ENCODE data around the gene GTPBP1.

The GTPBP1 gene

DNA sequence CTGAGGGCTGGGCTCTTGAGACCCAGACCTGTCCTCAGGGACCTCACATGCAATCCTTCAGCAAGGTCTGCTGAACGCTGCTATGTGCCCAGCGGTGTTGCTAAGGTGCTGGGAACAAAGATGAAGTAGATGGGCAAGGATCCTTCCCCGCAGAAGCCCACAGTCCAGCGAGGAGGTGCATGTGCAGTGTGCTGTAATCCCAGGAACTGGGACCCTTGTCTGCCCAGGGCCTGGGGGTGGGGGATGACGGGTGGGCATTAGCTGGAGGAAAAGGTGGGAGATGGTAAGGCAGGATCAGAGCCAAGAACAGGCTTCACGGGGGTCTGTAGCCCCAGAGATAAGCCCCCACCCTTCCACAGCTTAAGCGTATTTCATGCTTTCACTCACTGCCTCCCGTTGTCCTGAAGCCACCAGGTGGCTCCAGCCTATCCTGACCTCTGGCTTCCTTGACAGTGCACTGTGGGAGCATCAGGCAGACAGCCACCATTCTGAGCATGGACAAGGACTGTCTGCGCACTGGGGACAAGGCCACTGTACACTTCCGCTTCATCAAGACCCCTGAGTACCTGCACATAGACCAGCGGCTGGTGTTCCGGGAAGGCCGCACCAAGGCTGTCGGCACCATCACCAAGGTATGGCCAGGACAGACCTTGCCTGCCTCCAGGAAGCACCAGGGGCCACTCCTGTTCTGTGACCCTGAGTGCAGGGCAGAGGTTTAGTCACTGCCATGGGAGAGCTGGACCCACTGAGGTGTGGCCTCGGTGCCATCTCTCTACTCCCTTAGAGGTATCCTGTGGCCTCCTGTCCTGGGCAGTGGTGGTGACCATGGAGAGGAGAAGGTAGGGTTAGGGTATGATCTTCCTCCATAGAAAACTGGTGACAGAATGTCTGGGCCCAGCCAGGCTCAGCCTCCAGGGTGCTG lies 22.0 kb downstream of the GTPBP1 start:
- no peak for FAIRE-seq

DNA sequence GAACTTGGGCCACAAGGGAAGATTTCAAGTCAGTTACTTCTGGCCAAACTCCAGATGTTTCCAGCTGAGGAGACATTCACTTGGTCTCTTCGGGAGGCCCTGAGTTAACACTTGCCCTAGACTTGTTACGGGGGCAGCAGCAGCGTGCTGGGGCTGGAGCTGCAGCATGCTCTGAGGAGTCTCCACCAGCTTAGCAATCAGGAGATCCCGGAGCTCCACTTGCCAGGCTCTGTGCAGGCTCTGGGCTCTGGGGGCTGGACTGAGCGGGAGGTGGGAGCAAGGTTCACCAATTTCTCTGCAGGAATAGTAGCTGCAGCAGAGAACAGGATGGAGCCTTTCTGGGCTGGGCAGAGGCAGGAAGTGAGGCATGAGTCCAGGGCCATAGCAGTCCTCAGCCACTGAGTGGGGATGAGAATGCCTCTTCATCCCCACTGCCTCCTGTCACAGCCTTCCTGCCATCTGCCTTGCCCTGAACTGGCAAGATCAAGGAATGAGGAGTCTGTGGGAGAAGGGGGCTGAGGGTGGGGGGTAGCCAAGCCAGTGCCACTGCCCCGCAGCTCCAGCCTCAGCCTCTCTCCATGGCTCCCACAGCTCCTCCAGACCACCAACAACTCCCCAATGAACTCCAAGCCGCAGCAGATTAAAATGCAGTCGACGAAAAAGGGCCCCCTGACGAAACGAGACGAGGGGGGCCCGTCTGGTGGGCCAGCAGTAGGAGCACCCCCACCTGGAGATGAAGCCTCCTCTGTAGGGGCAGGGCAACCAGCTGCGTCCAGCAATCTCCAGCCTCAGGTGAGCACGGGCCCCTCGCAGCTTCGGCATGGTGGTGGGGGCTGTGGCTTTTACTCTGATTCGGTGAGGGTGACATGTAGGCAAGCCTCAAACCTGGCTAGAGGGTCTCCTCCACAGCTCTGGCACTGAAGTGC lies 23.4 kb downstream of the GTPBP1 start:
- no peak for FAIRE-seq

DNA sequence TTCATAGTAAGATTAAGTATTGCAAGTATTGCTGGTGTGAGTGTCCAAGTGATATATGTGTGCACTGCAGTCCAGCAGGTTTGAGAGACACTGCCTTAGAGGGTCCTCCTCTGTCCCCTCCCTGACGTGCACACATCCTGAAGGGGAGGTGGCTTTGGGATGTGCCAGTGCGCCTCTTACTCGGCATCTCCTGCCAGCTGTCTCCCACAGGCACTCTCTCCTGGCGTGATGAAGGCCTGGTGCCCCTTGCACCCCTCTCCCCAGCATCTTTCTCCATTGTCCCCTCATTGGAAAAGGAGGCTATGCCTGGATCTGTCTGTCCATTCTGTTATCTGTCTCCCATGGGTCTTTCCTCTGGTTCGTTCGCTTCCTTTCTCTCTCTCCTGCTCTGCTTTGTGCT lies 24.2 kb downstream of the GTPBP1 start:
- FAIRE-seq: no peak

DNA sequence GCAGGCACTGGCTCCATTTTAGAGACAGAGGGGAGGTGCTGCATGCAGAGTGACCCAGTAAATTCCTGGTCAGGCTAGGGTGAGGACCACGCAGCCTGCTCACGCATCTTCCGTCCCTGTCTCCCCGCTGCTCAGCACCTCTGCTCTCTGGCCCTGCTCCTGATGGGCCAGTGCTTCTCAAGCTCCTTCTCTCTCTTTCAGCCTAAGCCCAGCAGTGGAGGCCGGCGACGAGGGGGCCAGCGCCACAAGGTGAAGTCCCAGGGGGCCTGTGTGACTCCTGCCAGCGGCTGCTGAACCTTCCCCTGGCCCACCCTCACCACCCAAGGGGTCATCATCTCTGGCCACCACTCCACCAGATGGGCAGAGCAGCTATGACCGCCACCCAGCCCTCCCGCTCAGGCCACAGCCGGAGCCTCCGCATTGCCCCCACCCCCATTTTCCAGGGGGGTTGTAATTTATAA lies 24.7 kb downstream of the GTPBP1 start:
- no peak for FAIRE-seq

DNA sequence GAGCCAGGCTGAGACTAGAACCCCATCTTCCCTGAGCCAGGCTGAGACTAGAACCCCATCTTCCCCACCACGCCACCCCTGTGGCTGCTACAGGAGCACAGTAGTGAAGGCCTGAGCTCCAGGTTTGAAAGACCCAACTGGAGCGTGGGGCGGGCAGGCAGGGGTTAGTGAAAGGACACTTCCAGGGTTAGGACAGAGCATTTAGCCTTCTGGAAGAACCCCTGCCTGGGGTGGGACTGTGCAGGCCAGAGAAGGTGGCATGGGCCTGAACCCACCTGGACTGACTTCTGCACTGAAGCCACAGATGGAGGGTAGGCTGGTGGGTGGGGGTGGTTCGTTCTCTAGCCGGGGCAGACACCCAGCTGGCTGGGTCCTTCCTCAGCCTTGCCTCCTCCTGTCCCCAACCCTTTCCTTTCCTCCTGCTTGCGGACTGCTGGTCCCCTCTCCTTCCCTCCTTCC lies 26.0 kb downstream of the GTPBP1 start:
- no peak for FAIRE-seq

GRCh38 chr22:38732251-38732815 lies 26.6 kb downstream of the GTPBP1 start:
- FAIRE-seq: no peak

DNA sequence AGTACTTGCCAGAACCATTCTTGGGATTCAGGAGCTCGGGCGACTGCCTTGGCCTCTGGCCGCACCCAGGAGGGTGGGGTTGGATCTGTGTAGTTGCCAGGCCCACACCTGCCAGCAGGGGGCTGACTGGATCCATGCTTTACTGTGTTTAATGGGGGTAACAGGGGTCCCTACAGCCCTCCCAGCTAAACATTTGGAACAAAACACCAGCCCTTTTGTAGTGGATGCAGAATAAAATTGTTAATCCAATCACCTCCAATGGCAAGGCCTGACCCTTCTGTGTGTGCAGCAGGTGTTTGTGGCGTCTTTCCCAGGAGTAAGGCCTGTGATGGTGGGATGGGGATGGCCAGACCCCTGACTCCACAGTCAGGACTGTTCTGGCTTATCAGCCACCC lies 27.6 kb downstream of the GTPBP1 start:
- FAIRE-seq: no peak

- no peak for FAIRE-seq
These were observed 28.1 kb downstream of the GTPBP1 start for GRCh38 chr22:38733724-38734381.

DNA sequence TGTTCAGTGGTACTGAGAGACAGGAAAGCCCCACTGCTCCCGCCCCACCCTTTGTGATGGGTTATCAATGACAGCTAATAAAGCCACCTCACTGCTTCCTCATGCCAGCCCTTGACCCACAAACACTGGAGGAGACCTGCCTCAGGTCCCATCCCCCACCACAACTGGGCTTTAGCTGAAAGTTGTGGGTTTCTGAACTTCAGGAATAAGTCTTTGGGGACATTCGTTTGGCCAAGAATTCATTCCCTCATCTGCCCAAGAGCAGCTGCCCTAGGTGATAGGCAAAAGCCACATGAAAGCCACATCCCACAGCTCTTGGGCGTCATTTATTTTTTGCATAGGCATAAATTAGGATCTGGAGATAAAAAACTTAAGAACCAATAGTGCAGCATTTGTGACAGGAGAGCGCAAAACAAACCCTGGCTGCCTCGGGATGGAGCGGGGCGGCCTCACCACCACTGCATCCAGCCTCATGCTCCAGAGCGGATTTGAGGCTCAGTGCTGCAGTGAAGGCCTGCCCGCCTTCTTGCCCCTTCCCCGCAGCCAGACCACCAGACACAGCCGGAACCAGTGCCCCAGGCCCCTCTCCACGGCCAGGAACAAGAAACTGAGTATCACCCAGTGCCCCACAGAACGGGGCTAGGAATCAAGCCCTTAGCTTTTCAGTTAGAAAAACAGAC lies 28.8 kb downstream of the GTPBP1 start:
- no peak for FAIRE-seq

- no peak for FAIRE-seq
These were observed 29.4 kb downstream of the GTPBP1 start for GRCh38 chr22:38735126-38735464.

DNA sequence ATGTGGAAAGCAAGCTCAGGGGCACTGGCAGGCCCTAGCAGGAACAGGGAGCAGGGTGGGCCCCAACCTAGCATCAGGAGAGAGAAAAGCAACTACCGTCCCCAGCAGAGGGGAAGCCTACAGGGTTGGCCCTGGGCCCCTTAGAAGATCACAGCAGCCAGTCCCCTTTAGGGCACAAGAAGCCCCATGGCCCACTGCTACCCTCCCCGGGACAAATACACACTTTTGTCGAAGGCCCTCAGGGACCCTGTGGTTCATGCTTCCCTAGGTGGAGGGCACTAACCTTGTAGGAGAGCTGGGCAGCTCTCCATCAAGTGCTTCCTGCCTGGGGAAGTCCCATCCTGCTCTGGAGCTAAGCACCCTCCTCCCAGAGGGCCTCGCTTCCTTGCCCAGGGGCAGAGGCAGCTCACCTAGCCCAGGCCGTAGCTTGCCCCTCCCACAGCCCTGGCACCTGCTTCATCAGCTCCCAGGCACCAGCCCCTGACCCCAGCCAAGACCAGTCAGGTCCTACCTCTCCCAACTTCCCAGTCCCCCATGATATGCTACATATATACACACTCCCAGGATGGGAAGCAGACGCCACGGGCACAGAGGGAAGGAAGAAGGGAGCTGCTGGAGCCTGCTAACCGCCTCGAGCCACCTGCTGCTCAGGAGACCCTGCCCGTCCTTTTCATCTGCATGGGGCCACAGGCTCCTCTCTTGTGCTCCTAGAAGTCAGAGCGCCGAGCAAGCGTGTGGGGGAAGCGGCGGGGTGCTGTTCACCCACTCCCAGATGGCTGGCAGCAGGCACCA lies 29.9 kb downstream of the GTPBP1 start:
- no peak for FAIRE-seq

DNA sequence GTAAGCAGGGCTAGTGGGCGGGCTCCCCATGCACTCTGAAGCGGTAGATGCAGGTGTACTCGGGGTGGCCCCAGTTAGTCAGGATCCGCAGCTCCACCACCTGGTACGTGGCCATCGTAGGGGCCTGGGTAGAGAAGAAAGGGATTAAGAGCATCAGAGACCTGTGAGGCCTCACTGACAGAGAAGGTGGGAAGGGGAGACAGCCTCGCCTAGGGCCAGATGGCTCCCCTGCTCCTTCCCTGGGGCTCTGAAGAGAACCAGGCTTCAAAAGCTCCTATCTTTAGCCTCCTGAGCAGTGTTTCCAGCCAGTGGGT lies 30.5 kb downstream of the GTPBP1 start:
- no peak for FAIRE-seq

GRCh38 chr22:38737302-38738060 lies 31.7 kb downstream of the GTPBP1 start:
- FAIRE-seq: no peak

DNA sequence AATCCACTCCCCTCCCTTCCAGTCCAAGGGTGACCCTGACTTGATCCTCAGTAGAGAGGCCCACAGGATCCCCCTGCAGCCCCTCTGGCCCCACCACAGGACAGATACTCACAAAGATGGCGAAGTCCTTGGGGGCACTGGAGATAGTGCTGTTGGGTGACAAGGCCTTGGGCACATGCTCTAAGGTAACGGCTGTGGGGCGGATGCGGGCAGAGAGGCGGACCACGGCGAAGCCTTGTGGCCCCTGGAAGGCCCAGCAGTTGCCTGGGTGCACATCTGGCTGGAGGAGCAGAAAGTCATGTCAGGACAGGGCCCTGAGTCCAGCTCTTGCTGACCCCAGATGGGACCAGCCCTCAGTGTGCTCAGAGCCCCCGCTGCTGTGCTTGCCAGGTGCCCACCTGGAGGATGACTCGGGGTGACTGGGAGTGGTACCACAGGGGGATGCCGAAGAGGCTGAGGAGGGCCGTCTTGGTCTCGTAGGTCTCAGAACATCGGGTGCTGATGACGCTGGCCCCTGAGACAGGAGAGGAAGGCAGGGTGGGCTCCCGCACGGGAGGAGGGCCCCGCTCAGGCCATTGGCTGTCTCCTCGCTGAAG lies 32.8 kb downstream of the GTPBP1 start:
- FAIRE-seq: no peak

- no peak for FAIRE-seq
These were observed 33.7 kb downstream of the GTPBP1 start for GRCh38 chr22:38739300-38740055.

DNA sequence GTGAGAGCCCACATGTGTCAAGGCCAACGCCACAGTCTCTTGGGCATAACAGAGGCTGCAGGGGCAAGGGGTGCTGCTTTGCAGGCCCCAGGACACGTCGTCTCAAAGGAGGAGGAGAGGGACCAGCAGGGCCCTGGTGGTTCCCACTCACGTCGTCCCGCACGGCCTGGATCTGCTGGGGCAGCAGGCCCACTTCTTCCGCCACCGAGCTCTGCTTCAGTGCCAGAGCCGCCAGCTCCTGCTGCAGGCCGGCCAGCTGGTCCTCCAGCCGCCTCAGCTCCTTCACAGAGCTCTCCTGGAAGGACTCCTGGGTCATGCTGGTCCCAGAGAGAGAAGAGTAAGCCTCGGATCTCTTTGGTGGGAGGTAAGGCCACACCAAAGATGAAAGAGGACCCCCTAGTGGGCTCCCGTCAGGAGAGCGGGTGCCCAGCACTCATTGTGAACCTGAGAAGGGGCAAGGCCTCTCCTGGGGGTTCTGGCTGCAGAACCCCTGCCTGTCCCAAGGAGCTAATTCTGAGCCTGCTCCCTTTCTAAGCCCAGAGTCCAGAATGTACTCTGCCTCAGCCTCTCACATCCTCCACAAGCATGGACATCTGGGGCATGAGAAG lies 34.5 kb downstream of the GTPBP1 start:
- FAIRE-seq: no peak

- FAIRE-seq: no peak
These were observed 35.0 kb downstream of the GTPBP1 start for GRCh38 chr22:38740754-38741153.

DNA sequence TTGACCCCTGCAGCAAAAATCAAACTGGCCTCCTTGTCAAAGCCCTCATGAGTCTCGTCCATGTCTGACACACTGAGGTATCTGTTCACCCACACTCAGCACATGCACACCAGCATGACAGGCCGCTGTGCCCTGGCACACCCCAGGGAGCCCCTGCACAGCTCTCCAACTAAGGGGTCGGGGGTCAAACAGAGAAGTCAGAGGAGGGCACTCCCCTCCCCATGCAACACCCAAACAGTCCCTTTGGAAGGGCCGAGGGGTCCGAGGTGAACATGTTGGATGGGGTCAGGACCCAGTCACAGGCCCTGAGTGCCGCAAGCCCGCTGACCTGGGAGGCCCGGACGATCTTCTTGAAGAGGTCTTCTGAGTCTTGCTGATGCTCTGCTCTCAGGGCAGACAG lies 35.4 kb downstream of the GTPBP1 start:
- no peak for FAIRE-seq

DNA sequence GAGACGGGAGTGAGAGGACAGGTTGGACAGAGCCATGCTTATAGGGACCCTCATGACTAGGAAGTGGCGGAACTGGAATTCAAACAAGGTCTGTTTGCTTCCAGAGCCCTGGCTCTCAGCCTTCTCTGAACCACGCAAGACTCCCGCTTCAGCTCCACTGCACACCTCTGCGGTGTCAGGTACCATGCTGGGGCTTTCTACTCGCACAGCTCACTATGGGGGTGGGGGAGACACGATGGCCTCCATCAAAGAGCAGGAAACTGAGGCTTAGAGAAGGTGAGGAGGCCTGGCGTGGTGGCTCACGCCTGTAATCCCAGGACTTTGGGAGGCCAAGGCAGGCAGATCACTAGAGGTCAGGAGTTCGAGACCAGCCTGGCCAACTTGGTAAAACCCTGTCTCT lies 35.8 kb downstream of the GTPBP1 start:
- FAIRE-seq: no peak

All from endometrium (tissue), 2 donors.